Measurements from ENCODE around the gene FSTL1. TPM values are rescaled to one million over a fixed set of nuclear protein-coding genes. Genes with fewer than 3 reads are reported as not detected.

FSTL1 gene
- total and polyA plus RNA-seq, 2 experiments from 2014 or later = 50.8 to 258 TPM

- Mint-ChIP-seq H3K36me3 (ENCODE audit: low read depth) (peaks cover 36% of the 10 kb centered on the region), H3K4me3 (no peak overlapping the region), H3K27ac (no peak overlapping the region), H3K27me3 (ENCODE audit: insufficient read depth, low read depth, poor library complexity) (peaks cover 7% of the 10 kb centered on the region), H3K9me3 (no peaks in the 10 kb centered on the region), H3K4me1 (peaks cover 49% of the 10 kb centered on the region)
- Histone ChIP-seq H3K9me2 (ENCODE audit: insufficient read depth) (no peaks in the 10 kb centered on the region), H3K4me1 (ENCODE audit: insufficient read depth) (peaks cover 29% of the 10 kb centered on the region), H3K36me3 (ENCODE audit: insufficient read depth) (peaks cover under 1% of the 10 kb centered on the region; the same call in 1 of the 2 replicates), H3K27me3 (ENCODE audit: insufficient read depth) (no peaks in the 10 kb centered on the region), H3K4me2 (no peak overlapping the region), H4K20me1 (replicated peaks; ENCODE audit: insufficient read depth) (peaks cover 21% of the 10 kb centered on the region), H3F3A (replicated peaks; ENCODE audit: low read depth) (no peaks in the 10 kb centered on the region), H3K4me3 (no peak overlapping the region), H2AFZ (no peak overlapping the region), H3K79me2 (replicated peaks; ENCODE audit: insufficient read depth) (peaks cover 94% of the 10 kb centered on the region), H3K27ac (ENCODE audit: low read depth) (no peak overlapping the region)
- DNase-seq (ENCODE audit: low spot score) = no peak
- no peak for ATAC-seq
- TF ChIP-seq NANOG (IDR thresholded peaks at IDR 0.05; ENCODE audit: borderline replicate concordance) (no peak), ZNF114 (CRISPR knock-in tag; IDR thresholded peaks at IDR 0.05) (no peak), ZNF331 (CRISPR knock-in tag; IDR thresholded peaks at IDR 0.05; ENCODE audit: low read depth) (no peak), STAT1 (IDR thresholded peaks at IDR 0.05; ENCODE audit: unreplicated experiment) (no peak), CREB1 (CRISPR knock-in tag; IDR thresholded peaks at IDR 0.05; ENCODE audit: low read depth) (no peak), REST (IDR thresholded peaks at IDR 0.05; ENCODE audit: unreplicated experiment) (no peak), ETS1 (IDR thresholded peaks at IDR 0.05) (no peak)
- TF ChIP-seq, protein P1, sequence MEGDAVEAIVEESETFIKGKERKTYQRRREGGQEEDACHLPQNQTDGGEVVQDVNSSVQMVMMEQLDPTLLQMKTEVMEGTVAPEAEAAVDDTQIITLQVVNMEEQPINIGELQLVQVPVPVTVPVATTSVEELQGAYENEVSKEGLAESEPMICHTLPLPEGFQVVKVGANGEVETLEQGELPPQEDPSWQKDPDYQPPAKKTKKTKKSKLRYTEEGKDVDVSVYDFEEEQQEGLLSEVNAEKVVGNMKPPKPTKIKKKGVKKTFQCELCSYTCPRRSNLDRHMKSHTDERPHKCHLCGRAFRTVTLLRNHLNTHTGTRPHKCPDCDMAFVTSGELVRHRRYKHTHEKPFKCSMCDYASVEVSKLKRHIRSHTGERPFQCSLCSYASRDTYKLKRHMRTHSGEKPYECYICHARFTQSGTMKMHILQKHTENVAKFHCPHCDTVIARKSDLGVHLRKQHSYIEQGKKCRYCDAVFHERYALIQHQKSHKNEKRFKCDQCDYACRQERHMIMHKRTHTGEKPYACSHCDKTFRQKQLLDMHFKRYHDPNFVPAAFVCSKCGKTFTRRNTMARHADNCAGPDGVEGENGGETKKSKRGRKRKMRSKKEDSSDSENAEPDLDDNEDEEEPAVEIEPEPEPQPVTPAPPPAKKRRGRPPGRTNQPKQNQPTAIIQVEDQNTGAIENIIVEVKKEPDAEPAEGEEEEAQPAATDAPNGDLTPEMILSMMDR (conservative IDR thresholded peaks at IDR 0.05; ENCODE audit: low read depth in 2 of 2) = no peak
These were observed 5.1 kb downstream of the FSTL1 start for GRCh38 chr3:120445654-120446053.

GRCh38 chr3:120443626-120444123 lies 7.1 kb downstream of the FSTL1 start:
- peaks cover 49% of the 10 kb centered on the region for H3K36me3 Mint-ChIP-seq (ENCODE audit: low read depth)
- Histone ChIP-seq H3K4me1 (ENCODE audit: insufficient read depth) (peaks cover 17% of the 10 kb centered on the region), H3K27me3 (ENCODE audit: insufficient read depth) (no peaks in the 10 kb centered on the region), H3K27ac (ENCODE audit: low read depth) (no peak overlapping the region), H3K9me2 (ENCODE audit: insufficient read depth) (no peaks in the 10 kb centered on the region), H3F3A (replicated peaks; ENCODE audit: low read depth) (no peaks in the 10 kb centered on the region), H3K4me2 (no peak overlapping the region), H3K79me2 (replicated peaks; ENCODE audit: insufficient read depth) (peaks cover 91% of the 10 kb centered on the region), H3K36me3 (ENCODE audit: insufficient read depth) (peaks cover 4% of the 10 kb centered on the region; the same call in 1 of the 2 replicates), H2AFZ (no peak overlapping the region), H3K4me3 (no peak overlapping the region), H4K20me1 (replicated peaks; ENCODE audit: insufficient read depth) (peaks cover 23% of the 10 kb centered on the region)
- no peak overlapping the region for H3K4me3 Mint-ChIP-seq
- H3K9me3 Mint-ChIP-seq = no peaks in the 10 kb centered on the region
- H3K27me3 Mint-ChIP-seq (ENCODE audit: insufficient read depth, low read depth, poor library complexity) = no peaks in the 10 kb centered on the region
- no peak overlapping the region for H3K27ac Mint-ChIP-seq
- no peak for ATAC-seq
- peaks cover 48% of the 10 kb centered on the region for H3K4me1 Mint-ChIP-seq
- no peak for DNase-seq (ENCODE audit: low spot score)
- no peak for TF ChIP-seq ZNF114 (CRISPR knock-in tag; IDR thresholded peaks at IDR 0.05)
- no peak for TF ChIP-seq EZH2 (IDR thresholded peaks at IDR 0.05; ENCODE audit: low read depth, unreplicated experiment)
- TF ChIP-seq, protein P1 (conservative IDR thresholded peaks at IDR 0.05; ENCODE audit: low read depth in 2 of 2) = no peak
- TF ChIP-seq JUNB (IDR thresholded peaks at IDR 0.05; ENCODE audit: unreplicated experiment) = no peak
- no peak for TF ChIP-seq REST (IDR thresholded peaks at IDR 0.05; ENCODE audit: unreplicated experiment)
- no peak for TF ChIP-seq ETS1 (IDR thresholded peaks at IDR 0.05)

Measured in GM23338 (cell line).